ENCODE results near the gene PLCL2.

- TF ChIP-seq PBX3 (IDR thresholded peaks at IDR 0.05; ENCODE audit: insufficient replicate concordance, low read depth, low read length) (peak; percentile 12), SMC3 (IDR thresholded peaks at IDR 0.05; ENCODE audit: borderline replicate concordance, low read length) (no peak), CTCF (IDR thresholded peaks at IDR 0.05 in 2 of 3, conservative IDR thresholded peaks at IDR 0.05 in 1 of 3; ENCODE audit: control insufficient read depth in 2 of 3, extremely low read depth in 1 of 3, insufficient read depth in 1 of 3, low read depth in 3 of 3, low read length in 3 of 3) (no peak), FOXM1 (IDR thresholded peaks at IDR 0.05; ENCODE audit: low read depth, low read length) (no peak), BRCA1 (IDR thresholded peaks at IDR 0.05; ENCODE audit: low read depth, low read length) (no peak)
Measured at GRCh38 chr3:17135696-17136095, 250.9 kb downstream of the PLCL2 start.

Measured in GM12878 (cell line).